VCaP (cell line): Measurements from ENCODE around the gene SERF2.

Experiments used
- H3K27ac ChIP-seq: fragments of 450-650 bp; 2 replicates; pipeline ENCODE4 v1.5.1; 2017
- TF ChIP-seq, protein P1 (sequence below): fragments of 450-650 bp; conservative IDR thresholded peaks from 2 replicates; pipeline ENCODE4 v1.5.1; 2017; ENCODE audit warnings: mild to moderate bottlenecking, moderate library complexity

Gene SERF2

GRCh38 chr15:43791993-43792760 lies at the start of gene SERF2:
Gene SERF2 (plus strand): TSS chr15:43792320. CDS start chr15:43792377, 57 bp downstream.
- TF ChIP-seq, protein P1, sequence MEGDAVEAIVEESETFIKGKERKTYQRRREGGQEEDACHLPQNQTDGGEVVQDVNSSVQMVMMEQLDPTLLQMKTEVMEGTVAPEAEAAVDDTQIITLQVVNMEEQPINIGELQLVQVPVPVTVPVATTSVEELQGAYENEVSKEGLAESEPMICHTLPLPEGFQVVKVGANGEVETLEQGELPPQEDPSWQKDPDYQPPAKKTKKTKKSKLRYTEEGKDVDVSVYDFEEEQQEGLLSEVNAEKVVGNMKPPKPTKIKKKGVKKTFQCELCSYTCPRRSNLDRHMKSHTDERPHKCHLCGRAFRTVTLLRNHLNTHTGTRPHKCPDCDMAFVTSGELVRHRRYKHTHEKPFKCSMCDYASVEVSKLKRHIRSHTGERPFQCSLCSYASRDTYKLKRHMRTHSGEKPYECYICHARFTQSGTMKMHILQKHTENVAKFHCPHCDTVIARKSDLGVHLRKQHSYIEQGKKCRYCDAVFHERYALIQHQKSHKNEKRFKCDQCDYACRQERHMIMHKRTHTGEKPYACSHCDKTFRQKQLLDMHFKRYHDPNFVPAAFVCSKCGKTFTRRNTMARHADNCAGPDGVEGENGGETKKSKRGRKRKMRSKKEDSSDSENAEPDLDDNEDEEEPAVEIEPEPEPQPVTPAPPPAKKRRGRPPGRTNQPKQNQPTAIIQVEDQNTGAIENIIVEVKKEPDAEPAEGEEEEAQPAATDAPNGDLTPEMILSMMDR = no peak
- H3K27ac ChIP-seq = peak within 1 kb of the TSS; percentile 93

DNA sequence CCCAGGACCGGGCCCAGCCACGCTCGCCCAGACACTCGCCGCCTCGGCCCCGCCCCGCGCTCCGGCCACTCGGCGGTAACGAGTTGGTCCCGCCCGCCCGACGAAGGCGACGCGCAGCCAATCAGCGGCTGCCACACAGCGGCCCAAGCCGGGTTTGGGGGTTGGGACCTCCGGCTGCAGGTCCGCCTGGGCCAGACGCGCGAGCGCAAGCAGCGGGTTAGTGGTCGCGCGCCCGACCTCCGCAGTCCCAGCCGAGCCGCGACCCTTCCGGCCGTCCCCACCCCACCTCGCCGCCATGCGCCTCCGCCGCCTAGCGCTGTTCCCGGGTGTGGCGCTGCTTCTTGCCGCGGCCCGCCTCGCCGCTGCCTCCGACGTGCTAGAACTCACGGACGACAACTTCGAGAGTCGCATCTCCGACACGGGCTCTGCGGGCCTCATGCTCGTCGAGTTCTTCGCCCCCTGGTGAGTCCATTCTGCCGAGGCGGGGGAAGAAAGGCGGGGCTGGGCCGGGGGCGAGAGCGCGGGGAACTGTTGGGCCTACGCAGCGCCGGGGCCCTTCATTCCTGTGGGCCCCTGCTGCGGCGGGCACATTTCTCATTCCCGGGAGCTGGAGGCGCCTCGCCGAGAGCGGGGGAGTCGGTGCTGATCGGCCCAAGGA lies 45.7 kb upstream of the SERF2 start, which contains the start of gene PDIA3:
PDIA3 (plus strand) TSS at position 194 of the 658 bp plus-strand sequence; CDS start at position 296, 102 bp downstream.
- peak within 1 kb of the TSS; percentile 84 for H3K27ac ChIP-seq

GRCh38 chr15:43746903-43747309 lies 45.2 kb upstream of the SERF2 start:
- peak overlapping the region; percentile 84 for H3K27ac ChIP-seq

GRCh38 chr15:43748376-43748775 lies 43.7 kb upstream of the SERF2 start:
- H3K27ac ChIP-seq = no peak overlapping the region
- TF ChIP-seq, protein P1 = no peak

DNA sequence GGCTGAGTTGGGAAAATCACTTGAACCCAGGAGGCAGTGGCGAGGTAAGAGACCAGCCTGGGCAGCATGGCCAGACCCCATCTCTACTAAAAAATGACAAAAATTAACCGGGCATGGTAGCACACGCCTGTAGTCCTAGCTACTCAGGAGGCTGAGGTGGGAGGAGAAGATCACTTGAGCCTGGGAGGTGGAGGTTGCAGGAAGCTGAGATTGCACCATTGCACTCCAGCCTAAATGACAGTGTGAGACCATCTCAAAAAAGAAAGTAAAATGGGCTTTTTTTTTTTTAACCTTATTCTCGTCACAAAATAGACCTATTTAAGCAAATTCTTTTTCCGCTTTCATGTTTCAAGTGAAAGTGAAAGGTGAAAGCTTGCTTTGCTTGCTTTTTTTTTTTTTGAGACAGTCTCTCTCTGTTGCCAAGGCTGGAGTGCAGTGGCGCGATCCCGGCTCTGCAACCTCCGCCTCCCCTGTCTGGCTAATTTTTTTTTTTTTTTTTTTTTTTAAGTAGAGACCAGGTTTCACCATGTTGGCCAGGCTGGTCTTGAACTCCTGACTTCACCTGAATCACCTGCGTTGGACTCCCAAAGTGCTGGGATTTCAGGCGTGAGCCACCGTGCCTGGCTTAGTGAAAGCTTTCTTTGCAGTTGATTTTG lies 42.3 kb upstream of the SERF2 start:
- no peak overlapping the region for H3K27ac ChIP-seq
- TF ChIP-seq, protein P1 = no peak

DNA sequence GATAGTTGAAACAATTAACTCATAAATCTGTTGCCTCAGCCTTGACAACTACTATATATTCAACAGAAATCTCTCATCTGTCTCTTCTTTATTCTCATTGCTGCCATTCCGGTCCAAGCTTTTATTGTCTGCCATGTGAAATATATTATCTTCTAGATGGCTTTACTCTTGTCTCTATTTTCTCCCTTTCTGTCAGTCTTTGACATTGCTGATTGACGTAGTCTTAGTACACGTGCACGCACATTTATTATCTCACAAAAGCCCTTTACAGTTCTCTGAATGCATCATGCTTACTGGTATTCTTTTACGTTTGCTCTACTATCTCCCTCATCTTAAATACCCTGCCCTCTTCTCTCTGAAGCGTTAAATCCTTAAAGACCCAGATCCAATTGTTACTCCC lies 40.2 kb upstream of the SERF2 start:
- H3K27ac ChIP-seq = no peak overlapping the region
- TF ChIP-seq, protein P1 = no peak

GRCh38 chr15:43762824-43763223 lies 29.3 kb upstream of the SERF2 start:
- no peak overlapping the region for H3K27ac ChIP-seq
- TF ChIP-seq, protein P1 = no peak

GRCh38 chr15:43763819-43764446 lies 28.2 kb upstream of the SERF2 start:
- TF ChIP-seq, protein P1 = no peak

More at GRCh38 chr15:43763819-43764446, 28.2 kb upstream of the SERF2 start:
- H3K27ac ChIP-seq = no peak overlapping the region
